SK-MEL-5 (cell line): ENCODE results near the gene LRRC8A. TPM values are rescaled to one million over a fixed set of nuclear protein-coding genes. Genes with fewer than 3 reads are reported as not detected.
A peak's percentile ranks its signal among the peaks of the same experiment; 100 is the strongest.
"Not testable (repeated sequence)": the region's sequence is repeated elsewhere in the genome, so short reads cannot be mapped to it uniquely, and the experiment has no call there.

Experiments used
- DNase-seq: peaks from one replicate; pipeline ENCODE4 v3.0.0-alpha.2; 2016; ENCODE audit warnings: low read depth, low spot score
- in situ Hi-C: cut with HindIII; loops from 2 replicates; pipeline ENCODE4 v1.10.0; 2016; ENCODE audit warnings: low sequenced_read_pairs, high pct_unique_total_duplicates, low pct_unique_long_range_greater_than_20kb
- polyA plus RNA-seq, 2 experiments: library from polyadenylated mRNA; depleted of rRNA; stranded (reverse); fragments of >200 nt; gene quantifications; 2 replicates each; pipeline ENCODE4 v1.2.3, GENCODE V29; 2015
- total RNA-seq: library from RNA; depleted of rRNA; stranded (reverse); fragments of >200 nt; shearing (Covaris generic); gene quantifications from 2 replicates; pipeline ENCODE4 v1.2.3, GENCODE V29; 2014; rRNA removed

The LRRC8A gene
- 36.0 and 38.3 TPM in 2 replicates for total RNA-seq
- polyA plus RNA-seq (2015; cell fraction: cytosol; rRNA removed) = 66.0 and 81.6 TPM in 2 replicates
- polyA plus RNA-seq (2015; cell fraction: nucleus; rRNA removed) = 13.4 and 16.5 TPM in 2 replicates

- DNase-seq = peak; percentile 96
- in situ Hi-C loops = no loop called here
These were observed at the start of gene LRRC8A, which contains the start of gene KYAT1 for GRCh38 chr9:128881884-128882676. TSS of gene LRRC8A (plus strand) at chr9:128882133. CDS start at chr9:128907165, 25,032 bp downstream. TSS of gene KYAT1 (minus strand) at chr9:128881950. CDS start at chr9:128845405, 36,545 bp downstream.

GRCh38 chr9:128833696-128834095 is 48.2 kb upstream of the LRRC8A start:
- no peak for DNase-seq
- in situ Hi-C loops = no loop called here

- DNase-seq = no peak
- in situ Hi-C loops = no loop called here
These were observed 46.4 kb upstream of the LRRC8A start for GRCh38 chr9:128835246-128836210.

- in situ Hi-C loops = no loop called here
- no peak for DNase-seq
These were observed 45.3 kb upstream of the LRRC8A start for GRCh38 chr9:128836509-128837145.

GRCh38 chr9:128838338-128838737 is 43.6 kb upstream of the LRRC8A start:
- DNase-seq = no peak
- in situ Hi-C loops = no loop called here

- in situ Hi-C loops = no loop called here
- no peak for DNase-seq
These were observed 41.4 kb upstream of the LRRC8A start for GRCh38 chr9:128840524-128840923.

- DNase-seq = no peak
- in situ Hi-C loops = no loop called here
These were observed 40.0 kb upstream of the LRRC8A start for GRCh38 chr9:128841694-128842492.

GRCh38 chr9:128843171-128843570 is 38.8 kb upstream of the LRRC8A start:
- in situ Hi-C loops, DNase-seq: not testable (repeated sequence)

- peak; percentile 33 for DNase-seq
- in situ Hi-C loops = no loop called here
These were observed 36.6 kb upstream of the LRRC8A start for GRCh38 chr9:128845186-128845931.

- in situ Hi-C loops = no loop called here
- DNase-seq = no peak
These were observed 35.3 kb upstream of the LRRC8A start for GRCh38 chr9:128846680-128847030.

- in situ Hi-C loops = no loop called here
- DNase-seq = no peak
These were observed 34.1 kb upstream of the LRRC8A start for GRCh38 chr9:128847803-128848202.

- DNase-seq, in situ Hi-C loops: not testable (repeated sequence)
These were observed 30.9 kb upstream of the LRRC8A start for GRCh38 chr9:128851024-128851423.

GRCh38 chr9:128851779-128852600 is 29.9 kb upstream of the LRRC8A start:
- in situ Hi-C loops = not testable (repeated sequence)
- peak; percentile 69 for DNase-seq

GRCh38 chr9:128852646-128853045 is 29.3 kb upstream of the LRRC8A start:
- DNase-seq, in situ Hi-C loops: not testable (repeated sequence)

GRCh38 chr9:128854454-128854853 is 27.5 kb upstream of the LRRC8A start:
- DNase-seq, in situ Hi-C loops: not testable (repeated sequence)
